ENCODE results near the gene SUPT20H. TPM values are rescaled to one million over a fixed set of nuclear protein-coding genes. Genes with fewer than 3 reads are reported as not detected.
"Not testable (repeated sequence)": the region's sequence is repeated elsewhere in the genome, so short reads cannot be mapped to it uniquely, and the experiment has no call there.

The SUPT20H gene
- total and polyA plus RNA-seq, 4 donors, result 44.3 to 73.9 (median 69.0) TPM

DNA sequence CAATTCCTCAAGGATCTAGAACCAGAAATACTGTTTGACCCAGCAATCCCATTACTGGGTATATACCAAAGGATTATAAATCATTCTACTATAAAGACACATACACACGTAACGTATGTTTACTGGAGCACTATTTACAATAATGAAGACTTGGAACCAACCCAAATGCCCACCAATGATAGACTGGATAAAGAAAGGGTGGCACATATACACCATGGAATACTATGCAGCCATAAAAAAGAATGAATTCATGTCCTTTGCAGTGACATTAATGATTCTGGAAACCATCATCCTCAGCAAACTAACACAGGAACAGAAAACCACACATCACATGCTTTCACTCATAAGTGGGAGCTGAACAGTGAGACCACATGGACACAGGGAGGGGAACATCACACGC lies 6.4 kb downstream of the SUPT20H start:
- not testable (repeated sequence) for H3K4me3 ChIP-seq (ENCODE audit: low read depth, low read length); H3K27ac ChIP-seq (ENCODE audit: low read depth, low read length); H3K36me3 ChIP-seq (ENCODE audit: control insufficient read depth, insufficient read depth, low read length); H3K9me3 ChIP-seq (ENCODE audit: control insufficient read depth, insufficient read depth, low read length); H3K27me3 ChIP-seq (ENCODE audit: control insufficient read depth, insufficient read depth, low read length); DNase-seq (ENCODE audit: low read depth in 4 of 6, low spot score in 6 of 6); H3K4me1 ChIP-seq (ENCODE audit: control insufficient read depth, insufficient read depth, low read length)
- no CpG with 5 or more reads among the region's 3 CpGs for WGBS (ENCODE audit: insufficient coverage)

DNA sequence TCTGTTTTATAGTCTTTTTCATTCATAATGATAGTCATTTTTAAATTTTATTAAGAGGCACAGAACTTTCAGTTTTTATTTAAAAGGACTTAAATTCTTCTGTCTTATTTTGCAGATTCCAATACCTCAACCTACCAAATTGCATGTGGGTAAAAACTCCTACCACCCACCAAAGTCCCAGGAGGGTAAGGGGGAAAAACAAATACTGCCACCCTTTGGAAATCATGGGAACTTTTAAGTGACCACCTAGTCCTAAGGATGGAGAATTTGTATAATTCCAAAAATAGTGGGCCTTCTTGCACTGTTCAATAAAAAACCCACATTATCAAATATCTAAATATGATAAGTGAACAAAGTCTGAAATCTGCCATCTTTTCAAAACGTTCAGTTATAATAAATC lies 9.7 kb downstream of the SUPT20H start:
- DNase-seq (ENCODE audit: low read depth in 4 of 6, low spot score in 6 of 6), result no peak
- H3K9me3 ChIP-seq (ENCODE audit: control insufficient read depth, insufficient read depth, low read length), result no peaks in the 10 kb centered on the region
- no peaks in the 10 kb centered on the region for H3K36me3 ChIP-seq (ENCODE audit: control insufficient read depth, insufficient read depth, low read length)
- no peak overlapping the region for H3K4me3 ChIP-seq (ENCODE audit: low read depth, low read length)
- H3K27ac ChIP-seq (ENCODE audit: low read depth, low read length), result no peak overlapping the region
- no peaks in the 10 kb centered on the region for H3K27me3 ChIP-seq (ENCODE audit: control insufficient read depth, insufficient read depth, low read length)
- H3K4me1 ChIP-seq (ENCODE audit: control insufficient read depth, insufficient read depth, low read length), result no peaks in the 10 kb centered on the region
- no CpG with 5 or more reads among the region's 1 CpG for WGBS (ENCODE audit: insufficient coverage)

DNA sequence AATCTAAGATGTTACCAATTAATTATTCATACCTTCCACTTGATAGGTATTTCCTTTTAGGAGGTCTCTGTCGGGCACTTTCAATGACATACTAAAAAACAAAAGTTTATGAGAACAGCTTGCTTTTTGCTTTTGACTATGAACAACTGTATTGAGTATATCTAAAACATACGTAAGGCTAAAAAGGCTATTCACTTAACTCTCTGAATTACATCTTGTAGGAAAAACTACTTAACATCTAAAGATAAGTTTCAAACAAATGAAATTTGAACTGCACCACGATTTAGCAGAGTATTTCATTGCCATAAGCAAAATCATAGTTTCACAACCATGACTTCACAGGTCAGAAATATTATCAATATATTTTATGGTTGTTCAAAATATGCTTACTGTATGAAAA lies 11.6 kb downstream of the SUPT20H start:
- H3K4me1 ChIP-seq (ENCODE audit: control insufficient read depth, insufficient read depth, low read length), result no peaks in the 10 kb centered on the region
- no peaks in the 10 kb centered on the region for H3K36me3 ChIP-seq (ENCODE audit: control insufficient read depth, insufficient read depth, low read length)
- H3K4me3 ChIP-seq (ENCODE audit: low read depth, low read length), result no peak overlapping the region
- no CpG with 5 or more reads among the region's 3 CpGs for WGBS (ENCODE audit: insufficient coverage)
- H3K27me3 ChIP-seq (ENCODE audit: control insufficient read depth, insufficient read depth, low read length), result no peaks in the 10 kb centered on the region
- no peak overlapping the region for H3K27ac ChIP-seq (ENCODE audit: low read depth, low read length)
- no peaks in the 10 kb centered on the region for H3K9me3 ChIP-seq (ENCODE audit: control insufficient read depth, insufficient read depth, low read length)
- DNase-seq (ENCODE audit: low read depth in 4 of 6, low spot score in 6 of 6), result no peak

DNA sequence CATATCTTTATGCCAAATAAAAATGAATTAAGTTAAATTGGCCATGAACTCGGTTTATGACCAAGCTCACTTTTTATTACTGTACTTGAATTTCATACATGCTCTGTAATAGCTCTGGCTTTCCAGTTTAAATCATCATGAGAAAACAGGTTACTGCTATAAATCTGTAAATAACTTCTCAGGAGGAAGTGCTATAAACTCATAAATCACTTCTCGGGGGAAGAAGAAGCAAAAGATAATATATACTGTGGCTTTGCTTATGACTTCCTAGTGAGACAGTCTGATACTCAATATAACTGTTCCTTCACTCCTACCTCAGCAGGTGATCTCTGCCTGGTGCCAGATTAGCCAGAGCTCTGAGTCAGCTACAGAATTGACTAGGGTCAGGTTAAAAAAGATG lies 12.5 kb downstream of the SUPT20H start:
- Histone ChIP-seq H3K4me3 (ENCODE audit: low read depth, low read length) (no peak overlapping the region), H3K36me3 (ENCODE audit: control insufficient read depth, insufficient read depth, low read length) (no peaks in the 10 kb centered on the region), H3K9me3 (ENCODE audit: control insufficient read depth, insufficient read depth, low read length) (no peaks in the 10 kb centered on the region), H3K4me1 (ENCODE audit: control insufficient read depth, insufficient read depth, low read length) (no peaks in the 10 kb centered on the region), H3K27ac (ENCODE audit: low read depth, low read length) (no peak overlapping the region), H3K27me3 (ENCODE audit: control insufficient read depth, insufficient read depth, low read length) (no peaks in the 10 kb centered on the region)
- no CpG with 5 or more reads among the region's 2 CpGs for WGBS (ENCODE audit: insufficient coverage)
- DNase-seq (ENCODE audit: low read depth in 4 of 6, low spot score in 6 of 6), result peak in 1 of 6 donors; percentile 28

DNA sequence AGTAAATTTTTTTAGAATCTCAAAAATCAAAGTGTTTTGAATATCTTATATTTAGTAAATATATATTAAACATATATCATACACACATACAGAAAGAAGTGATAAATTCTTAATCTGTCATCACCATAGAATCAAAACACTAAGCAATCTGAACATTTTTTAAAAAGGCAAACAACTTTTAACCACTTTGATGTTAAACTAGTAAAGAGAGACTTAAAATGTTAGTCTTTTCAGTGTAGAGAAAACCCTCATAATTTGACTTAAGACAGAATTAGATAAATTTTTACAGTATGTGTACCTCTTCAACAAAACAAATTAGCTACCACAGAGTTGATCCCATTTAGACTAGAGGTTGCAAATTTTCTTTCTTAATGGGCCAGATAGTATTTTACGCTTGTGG lies 13.4 kb downstream of the SUPT20H start:
- Histone ChIP-seq H3K9me3 (ENCODE audit: control insufficient read depth, insufficient read depth, low read length) (no peaks in the 10 kb centered on the region), H3K27ac (ENCODE audit: low read depth, low read length) (no peak overlapping the region), H3K27me3 (ENCODE audit: control insufficient read depth, insufficient read depth, low read length) (no peaks in the 10 kb centered on the region), H3K36me3 (ENCODE audit: control insufficient read depth, insufficient read depth, low read length) (peaks cover 4% of the 10 kb centered on the region), H3K4me3 (ENCODE audit: low read depth, low read length) (no peak overlapping the region), H3K4me1 (ENCODE audit: control insufficient read depth, insufficient read depth, low read length) (no peaks in the 10 kb centered on the region)
- no CpG with 5 or more reads among the region's 1 CpG for WGBS (ENCODE audit: insufficient coverage)
- no peak for DNase-seq (ENCODE audit: low read depth in 4 of 6, low spot score in 6 of 6)

DNA sequence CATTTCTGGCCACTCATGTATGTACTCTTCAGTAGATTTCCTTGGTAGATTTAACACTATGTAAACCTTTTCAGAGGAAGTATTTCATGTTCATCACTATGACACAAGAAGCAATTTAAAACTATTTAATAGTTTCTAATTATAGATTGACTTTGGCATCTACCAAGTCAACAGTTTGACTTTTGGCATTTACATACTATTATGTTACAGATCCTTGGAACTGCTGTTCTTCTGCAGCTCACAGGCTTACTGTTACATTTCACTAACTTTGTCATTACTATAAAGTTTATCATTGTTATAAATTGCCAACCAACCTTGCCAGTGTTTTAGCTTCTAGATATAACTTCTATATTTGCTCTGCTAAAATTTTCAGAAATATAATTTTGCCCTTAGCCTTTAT lies 18.7 kb downstream of the SUPT20H start:
- Histone ChIP-seq H3K36me3 (ENCODE audit: control insufficient read depth, insufficient read depth, low read length) (peaks cover 10% of the 10 kb centered on the region), H3K27ac (ENCODE audit: low read depth, low read length) (no peak overlapping the region), H3K4me3 (ENCODE audit: low read depth, low read length) (no peak overlapping the region), H3K4me1 (ENCODE audit: control insufficient read depth, insufficient read depth, low read length) (no peaks in the 10 kb centered on the region), H3K27me3 (ENCODE audit: control insufficient read depth, insufficient read depth, low read length) (no peaks in the 10 kb centered on the region), H3K9me3 (ENCODE audit: control insufficient read depth, insufficient read depth, low read length) (no peaks in the 10 kb centered on the region)
- DNase-seq (ENCODE audit: low read depth in 4 of 6, low spot score in 6 of 6), result no peak

DNA sequence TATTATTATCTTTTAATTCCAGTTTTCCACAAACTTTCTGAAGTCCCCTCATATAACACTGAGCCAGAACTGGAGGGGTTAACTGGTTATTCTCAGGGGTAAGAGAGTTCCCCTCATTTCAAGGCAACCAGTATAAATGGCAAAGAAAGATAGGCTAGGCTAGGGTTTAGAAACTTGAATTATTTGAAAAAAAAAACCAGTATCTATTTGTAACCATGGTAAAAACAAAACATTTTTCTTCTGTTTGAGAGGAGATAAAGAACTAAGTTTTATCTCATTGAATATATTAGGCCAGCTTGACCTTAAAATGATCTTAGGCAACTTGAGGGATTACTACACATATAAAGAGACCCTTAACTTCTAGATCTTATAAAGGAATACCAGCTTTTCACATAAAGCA lies 19.6 kb downstream of the SUPT20H start:
- no peak overlapping the region for H3K4me3 ChIP-seq (ENCODE audit: low read depth, low read length)

DNA sequence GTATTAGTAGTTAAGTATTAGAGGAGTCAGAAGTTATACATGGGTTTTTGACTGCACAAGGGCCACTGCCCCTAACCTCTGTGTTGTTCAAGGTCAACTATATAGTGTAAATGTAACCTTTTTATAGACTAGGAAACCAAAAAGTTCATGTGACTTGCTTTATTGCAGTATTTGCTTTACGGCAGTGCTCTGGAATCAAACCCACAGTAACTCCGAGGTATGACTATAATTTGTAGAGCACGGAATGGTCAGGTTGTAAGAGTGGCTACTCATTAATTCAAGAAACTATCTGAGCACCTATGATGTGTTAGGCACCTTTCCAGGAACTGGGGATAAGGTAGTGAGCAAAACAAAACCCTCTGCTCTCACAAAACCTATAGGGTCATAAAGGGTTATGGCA lies 22.2 kb downstream of the SUPT20H start:
- no peak for DNase-seq (ENCODE audit: low read depth in 4 of 6, low spot score in 6 of 6)
- no peaks in the 10 kb centered on the region for H3K27me3 ChIP-seq (ENCODE audit: control insufficient read depth, insufficient read depth, low read length)
- no peak overlapping the region for H3K27ac ChIP-seq (ENCODE audit: low read depth, low read length)
- H3K4me3 ChIP-seq (ENCODE audit: low read depth, low read length), result no peak overlapping the region
- 92% methylated on average over 2 of the region's 3 CpGs for WGBS (ENCODE audit: insufficient coverage)
- no peaks in the 10 kb centered on the region for H3K9me3 ChIP-seq (ENCODE audit: control insufficient read depth, insufficient read depth, low read length)
- no peaks in the 10 kb centered on the region for H3K4me1 ChIP-seq (ENCODE audit: control insufficient read depth, insufficient read depth, low read length)
- H3K36me3 ChIP-seq (ENCODE audit: control insufficient read depth, insufficient read depth, low read length), result peaks cover 26% of the 10 kb centered on the region

More for the DNA sequence above, 19.6 kb downstream of the SUPT20H start:
- Histone ChIP-seq H3K27ac (ENCODE audit: low read depth, low read length) (no peak overlapping the region), H3K4me1 (ENCODE audit: control insufficient read depth, insufficient read depth, low read length) (no peaks in the 10 kb centered on the region), H3K36me3 (ENCODE audit: control insufficient read depth, insufficient read depth, low read length) (peaks cover 17% of the 10 kb centered on the region), H3K9me3 (ENCODE audit: control insufficient read depth, insufficient read depth, low read length) (no peaks in the 10 kb centered on the region), H3K27me3 (ENCODE audit: control insufficient read depth, insufficient read depth, low read length) (no peaks in the 10 kb centered on the region)
- no peak for DNase-seq (ENCODE audit: low read depth in 4 of 6, low spot score in 6 of 6)

DNA sequence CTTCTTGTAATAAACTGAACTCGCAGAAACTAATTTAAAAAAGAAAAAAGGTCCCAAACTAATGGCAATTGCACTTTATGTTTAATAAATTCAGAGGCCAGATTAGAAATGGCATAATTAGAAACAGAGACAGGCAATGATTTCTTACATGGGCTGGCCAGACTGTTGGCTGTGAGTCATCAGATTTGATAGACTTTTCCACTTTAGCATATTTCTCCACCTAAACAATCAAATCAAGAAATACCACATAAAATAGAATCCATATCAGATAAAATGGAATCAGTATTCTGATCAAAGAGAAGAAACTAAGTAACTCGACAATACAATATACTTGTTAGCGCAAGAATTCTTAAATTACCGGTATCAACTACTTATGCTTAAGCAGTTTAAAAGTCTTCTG lies 29.9 kb downstream of the SUPT20H start:
- Histone ChIP-seq H3K4me1 (ENCODE audit: control insufficient read depth, insufficient read depth, low read length) (no peaks in the 10 kb centered on the region), H3K9me3 (ENCODE audit: control insufficient read depth, insufficient read depth, low read length) (no peaks in the 10 kb centered on the region), H3K27ac (ENCODE audit: low read depth, low read length) (no peak overlapping the region), H3K27me3 (ENCODE audit: control insufficient read depth, insufficient read depth, low read length) (no peaks in the 10 kb centered on the region), H3K4me3 (ENCODE audit: low read depth, low read length) (no peak overlapping the region), H3K36me3 (ENCODE audit: control insufficient read depth, insufficient read depth, low read length) (peaks cover 22% of the 10 kb centered on the region)
- no peak for DNase-seq (ENCODE audit: low read depth in 4 of 6, low spot score in 6 of 6)
- no CpG with 5 or more reads among the region's 4 CpGs for WGBS (ENCODE audit: insufficient coverage)

DNA sequence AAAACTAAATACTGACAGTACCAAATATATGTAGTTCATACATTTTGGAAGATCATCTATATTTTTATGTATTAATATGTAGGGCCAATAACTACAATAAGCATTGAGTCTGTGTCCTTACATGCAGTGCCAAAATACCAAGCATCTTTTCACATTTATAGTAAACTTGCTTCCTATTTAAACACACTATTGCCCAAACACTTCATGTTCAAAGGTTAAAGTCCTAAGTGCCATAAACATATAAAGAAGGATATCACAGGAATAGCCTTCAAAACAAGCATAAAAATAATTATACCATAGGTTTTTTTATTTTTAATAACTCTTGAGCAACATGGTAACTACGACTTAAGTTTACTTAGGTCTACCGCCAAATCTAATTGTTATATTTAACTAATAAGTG lies 31.8 kb downstream of the SUPT20H start:
- DNase-seq (ENCODE audit: low read depth in 4 of 6, low spot score in 6 of 6), result no peak
- no peaks in the 10 kb centered on the region for H3K9me3 ChIP-seq (ENCODE audit: control insufficient read depth, insufficient read depth, low read length)
- WGBS (ENCODE audit: insufficient coverage), result no CpG with 5 or more reads among the region's 2 CpGs
- no peaks in the 10 kb centered on the region for H3K27me3 ChIP-seq (ENCODE audit: control insufficient read depth, insufficient read depth, low read length)
- H3K36me3 ChIP-seq (ENCODE audit: control insufficient read depth, insufficient read depth, low read length), result peaks cover 16% of the 10 kb centered on the region
- H3K4me3 ChIP-seq (ENCODE audit: low read depth, low read length), result no peak overlapping the region
- no peaks in the 10 kb centered on the region for H3K4me1 ChIP-seq (ENCODE audit: control insufficient read depth, insufficient read depth, low read length)
- H3K27ac ChIP-seq (ENCODE audit: low read depth, low read length), result no peak overlapping the region

Measured in spinal cord (tissue), 10 donors.